Psoas muscle (tissue), 8 donors: Measurements from ENCODE around the gene PRKACA. TPM values are rescaled to one million over a fixed set of nuclear protein-coding genes. Genes with fewer than 3 reads are reported as not detected.
A peak's percentile ranks its signal among the peaks of the same experiment; 100 is the strongest.

Source experiments
- ATAC-seq, 4 donors: fragments of 200-7000 bp; cut with Tn5 transposase; one replicate each; pipeline ENCODE4 v1.9.1; 2020; ENCODE audit warnings: moderate library complexity in 3 of 4, mild to moderate bottlenecking in 2 of 4
- DNase-seq, 2 donors: peaks; one replicate each; pipeline ENCODE4 v3.0.0-alpha.2; 2020
- H3K27ac ChIP-seq: fragments of 200-600 bp; one replicate; pipeline ENCODE4 v1.8.0; 2022
- H3K27me3 ChIP-seq, 3 donors: fragments of 200-600 bp in 1 of 3; one replicate each; pipeline versions ENCODE4 v1.6.1 to v1.8.0; 2013 to 2022; ENCODE audit warnings: low read length in 2 of 3, mild to moderate bottlenecking in 2 of 3, moderate library complexity in 1 of 3; ENCODE audit not compliant: insufficient read depth in 3 of 3
- H3K36me3 ChIP-seq, 2 donors: fragments of 200-600 bp in 1 of 2; one replicate each; pipeline versions ENCODE4 v1.6.1 to v1.8.0; 2013 to 2022; ENCODE audit warnings: low read depth in 1 of 2, mild to moderate bottlenecking in 1 of 2, moderate library complexity in 1 of 2; ENCODE audit not compliant: insufficient read depth in 1 of 2
- H3K4me1 ChIP-seq: fragments of 200-600 bp; one replicate; pipeline ENCODE4 v1.8.0; 2022
- H3K4me3 ChIP-seq: fragments of 200-600 bp; one replicate; pipeline ENCODE4 v1.8.0; 2022; ENCODE audit warnings: mild to moderate bottlenecking
- H3K9me3 ChIP-seq: fragments of 200-600 bp; one replicate; pipeline ENCODE4 v1.8.0; 2022
- CTCF ChIP-seq: fragments of 200-600 bp; IDR thresholded peaks from one replicate; pipeline ENCODE4 v1.8.0; 2022; ENCODE audit warnings: antibody characterized with exemption
- WGBS, 3 donors: extraction: QIAGEN DNeasy Blood & Tissue Kit; methylation state at CpG; one replicate each; pipeline versions ENCODE4 v1.1.6 to v1.1.7; 2013; 5-methylcytosine and 5-hydroxymethylcytosine counted together
- intact Hi-C, 2 donors: fragments of 100-400 bp; cut with DNase I; formaldehyde crosslinking; loops; one replicate each; pipeline versions ENCODE4 v1.11.0 to v1.14.2; 2022
- polyA plus RNA-seq, 3 donors: library from polyadenylated mRNA; stranded (reverse); fragments of 200-250 nt; gene quantifications; one replicate each; pipeline ENCODE4 v1.2.3, GENCODE V29; 2013
- total RNA-seq, 4 donors: library from RNA; stranded (reverse); fragmentation: NEBNext Ultra II Directional in 2 of 4; extraction: Animal tissue kit (Norgen Biotek cat#: 25700) in 2 of 4; gene quantifications; one replicate each; pipeline versions ENCODE4 v1.2.1 to v1.2.4, GENCODE V29; 2021 to 2023
- donor health status: healthy with polysubstance abuse.
- donor health status: DM: no; HTN: no; CAD: no; lungs with moderate emphysema.
- donor health status: Bipolar disorder and iron deficiency.
- donor health status: healthy.
- donor health status: DM: yes; HTN: yes; CAD: no.
- donor health status: DM: no; HTN: no; CAD: no.
- donor health status: DM: no; HTN: no; CAD: no.
- donor health status: DM: yes; HTN: yes; CAD: no.

PRKACA gene
- total and polyA plus RNA-seq, 7 donors = 99.3 to 509 (median 209) TPM

DNA sequence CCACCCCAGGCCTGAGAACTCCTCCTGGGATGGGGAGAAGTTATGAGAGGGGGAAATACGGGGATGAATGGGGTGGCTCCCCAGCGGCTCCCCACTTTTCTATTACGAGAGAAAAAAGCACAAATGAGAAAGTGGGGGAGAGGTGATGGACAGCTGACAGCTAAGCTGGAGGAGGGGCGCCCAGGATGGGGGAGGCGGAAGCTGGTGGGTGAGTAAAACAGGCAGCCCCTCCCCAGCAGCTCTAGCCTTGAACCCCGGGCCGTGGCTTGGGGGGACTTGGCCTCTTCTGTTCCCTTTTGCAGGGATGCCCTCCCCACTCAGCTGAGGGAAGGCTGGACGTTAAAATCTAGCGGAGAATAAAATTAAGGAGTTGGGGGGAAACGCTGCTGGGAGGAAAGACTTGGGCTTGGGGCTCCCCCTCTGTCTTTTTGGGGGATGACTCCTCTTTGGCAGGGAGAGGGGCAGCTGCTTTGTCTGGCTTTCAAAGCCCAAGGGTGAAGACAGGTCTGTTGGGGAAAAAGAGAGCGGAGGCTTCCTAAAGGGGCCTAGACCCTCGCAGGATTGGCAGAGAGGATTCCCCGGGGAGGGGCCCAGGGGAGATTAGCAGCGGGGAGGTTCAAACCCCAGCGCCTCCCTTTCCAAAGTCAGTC, 25.6 kb downstream of the PRKACA start:
- H3K27me3 ChIP-seq = no peaks in the 10 kb centered on the region
- no peak for TF ChIP-seq CTCF
- peaks cover 0 to 33% of the 10 kb centered on the region in 2 donors for H3K36me3 ChIP-seq
- WGBS, 3 donors = 20 to 30% (median 25%) methylated on average over 14 to 15 of the region's 15 CpGs
- peaks cover 10% of the 10 kb centered on the region for H3K9me3 ChIP-seq
- H3K27ac ChIP-seq = peak overlapping the region; percentile 89
- peaks cover 6% of the 10 kb centered on the region for H3K4me1 ChIP-seq
- ATAC-seq = peak in 3 of 4 donors; percentile 1 to 8 (median 4)
- intact Hi-C loops = loop anchor here in 1 of 2 donors (1.0 kb wide), 1 partner anchor 44 kb away; the partner anchor contains the start of gene ASF1B
- H3K4me3 ChIP-seq = peak overlapping the region; percentile 89
- no peak for DNase-seq

- Histone ChIP-seq H3K36me3 (peaks cover 0 to 33% of the 10 kb centered on the region in 2 donors), H3K9me3 (peaks cover 10% of the 10 kb centered on the region), H3K4me3 (peak overlapping the region; percentile 89), H3K27me3 (no peaks in the 10 kb centered on the region), H3K4me1 (peaks cover 6% of the 10 kb centered on the region), H3K27ac (peak overlapping the region; percentile 89)
- ATAC-seq (peak; percentile 77 to 87 (median 81)), DNase-seq (no peak)
- WGBS, 3 donors = 0 to 1% (median 1%) methylated on average over 25 to 71 of the region's 72 CpGs
- intact Hi-C loops = no loop called here
- no peak for TF ChIP-seq CTCF
Observed at GRCh38 chr19:14091081-14091812, 26.3 kb downstream of the PRKACA start.

GRCh38 chr19:14090509-14091080, 27.0 kb downstream of the PRKACA start, which contains the start of gene SAMD1:
Gene SAMD1 (minus strand): TSS chr19:14090751.
- Histone ChIP-seq H3K27ac (peak within 1 kb of the TSS; percentile 89), H3K4me1 (peaks cover 6% of the 10 kb centered on the region), H3K4me3 (peak within 1 kb of the TSS; percentile 89), H3K27me3 (no peaks in the 10 kb centered on the region), H3K36me3 (peaks cover 0 to 29% of the 10 kb centered on the region in 2 donors), H3K9me3 (peaks cover 10% of the 10 kb centered on the region)
- peak; percentile 96 for DNase-seq
- no peak for TF ChIP-seq CTCF
- intact Hi-C loops = no loop called here
- ATAC-seq = peak; percentile 62 to 77 (median 73)
- 0 to 1% methylated on average over 18 to 41 of the region's 65 CpGs; no CpG with 5 or more reads in 1 of the 3 donors for WGBS, 3 donors

GRCh38 chr19:14089662-14090508, 27.7 kb downstream of the PRKACA start:
- no peak for TF ChIP-seq CTCF
- peak overlapping the region; percentile 89 for H3K27ac ChIP-seq

More at GRCh38 chr19:14089662-14090508, 27.7 kb downstream of the PRKACA start:
- ATAC-seq = peak; percentile 5 to 25 (median 18)
- Histone ChIP-seq H3K9me3 (peaks cover 10% of the 10 kb centered on the region), H3K4me1 (peaks cover 6% of the 10 kb centered on the region), H3K27me3 (no peaks in the 10 kb centered on the region), H3K36me3 (peaks cover 0 to 28% of the 10 kb centered on the region in 2 donors), H3K4me3 (peak overlapping the region; percentile 89)
- WGBS, 3 donors = 0 to 1% (median 1%) methylated on average over 24 to 132 of the region's 142 CpGs
- peak; percentile 69 to 74 for DNase-seq
- intact Hi-C loops = no loop called here
